Measurements from ENCODE around the gene COL5A1.

The COL5A1 gene

GRCh38 chr9:134891713-134892112 lies 250.1 kb downstream of the COL5A1 start:
- no peak for DNase-seq (ENCODE audit: low read depth in 2 of 2)

GRCh38 chr9:134892221-134892620 lies 250.6 kb downstream of the COL5A1 start:
- DNase-seq (ENCODE audit: low read depth in 2 of 2) = no peak

GRCh38 chr9:134892820-134893420 lies 251.3 kb downstream of the COL5A1 start:
- DNase-seq (ENCODE audit: low read depth in 2 of 2) = no peak

Data from fibroblast of skin of left biceps (primary cell).